Activated effector memory CD4-positive, alpha-beta T cell treated with Interleukin-2 at 50 U/mL for 16 hours (primary cell): ENCODE results near the gene AMDHD2.

ENCODE experiments used
- DNase-seq: peaks from one replicate; pipeline ENCODE4 v3.0.0-alpha.2; 2020

AMDHD2 gene

DNA sequence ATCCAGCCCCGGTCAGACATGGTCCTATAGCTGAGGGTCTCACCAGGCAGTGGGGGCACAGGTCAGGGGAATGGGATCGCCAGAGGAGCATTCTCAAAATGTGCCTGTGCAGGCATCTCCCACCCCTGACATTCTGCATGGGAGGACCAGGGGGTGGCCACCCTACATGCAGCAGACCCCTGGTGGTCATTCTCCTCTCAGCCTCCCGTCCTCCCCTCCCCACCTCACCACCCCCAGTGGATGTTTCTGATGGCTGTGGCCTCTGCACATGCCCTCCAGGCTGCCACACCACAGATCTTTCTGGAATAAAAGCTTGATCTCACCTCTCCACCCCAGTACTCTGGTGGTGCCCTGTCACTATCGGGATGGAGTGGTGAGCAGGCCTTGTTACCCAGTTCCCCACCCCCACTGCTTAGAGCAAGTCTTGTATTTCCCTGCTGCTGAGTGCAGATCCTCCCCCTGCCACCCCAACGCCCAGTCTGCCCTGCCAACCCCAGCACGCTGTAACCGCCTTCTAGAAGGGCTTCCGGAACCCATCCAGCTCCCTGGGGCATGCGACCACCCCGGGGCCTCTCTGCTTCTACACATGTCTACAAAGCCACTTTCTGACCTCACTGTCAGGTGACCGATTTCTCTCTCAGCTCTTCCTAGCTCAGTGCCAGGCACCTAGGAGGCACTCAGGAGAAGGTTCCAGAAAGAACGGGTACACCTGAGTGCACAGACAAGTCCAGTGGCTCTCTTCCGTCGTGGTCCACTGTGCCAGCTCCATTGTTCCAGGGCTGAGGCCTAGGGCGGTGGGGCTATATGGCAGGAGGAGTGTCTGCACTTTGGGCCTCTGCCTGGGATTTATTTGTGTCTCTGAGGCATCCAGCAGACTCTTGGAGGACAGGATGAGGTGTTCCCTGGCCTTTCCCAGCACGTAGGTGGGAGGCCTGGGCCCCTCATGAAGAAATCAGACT is 36.0 kb upstream of the AMDHD2 start:
- DNase-seq, result no peak

DNA sequence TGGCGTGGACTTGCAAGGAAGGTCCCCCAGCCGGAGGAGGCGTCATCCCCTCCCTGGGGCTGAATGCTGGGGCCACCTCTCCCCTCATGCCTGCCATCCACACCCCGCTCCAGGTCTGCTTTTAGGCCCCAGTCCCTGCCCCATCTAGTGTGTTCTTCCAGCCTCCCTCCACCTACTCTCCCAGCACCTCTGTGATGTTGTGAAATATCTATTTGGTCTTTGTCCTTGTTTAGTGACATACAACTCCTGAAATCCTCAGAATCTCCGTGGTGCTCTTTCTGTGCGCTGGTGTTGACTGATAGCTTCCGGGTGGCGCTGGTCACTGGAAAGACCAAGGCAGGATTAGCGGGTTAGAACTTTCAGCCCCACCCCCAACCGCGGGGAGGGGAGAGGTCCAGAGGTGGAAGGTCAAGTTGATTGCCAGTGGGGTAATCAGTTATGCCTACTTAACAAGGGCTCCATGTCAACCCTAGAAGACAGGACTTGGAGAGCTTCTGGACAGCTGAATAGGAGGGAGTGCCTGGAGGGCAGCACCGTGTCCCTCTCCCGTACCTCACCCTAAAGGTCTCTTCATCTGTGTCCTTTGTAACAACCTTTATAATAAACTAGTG is 35.2 kb upstream of the AMDHD2 start:
- DNase-seq, result no peak

DNA sequence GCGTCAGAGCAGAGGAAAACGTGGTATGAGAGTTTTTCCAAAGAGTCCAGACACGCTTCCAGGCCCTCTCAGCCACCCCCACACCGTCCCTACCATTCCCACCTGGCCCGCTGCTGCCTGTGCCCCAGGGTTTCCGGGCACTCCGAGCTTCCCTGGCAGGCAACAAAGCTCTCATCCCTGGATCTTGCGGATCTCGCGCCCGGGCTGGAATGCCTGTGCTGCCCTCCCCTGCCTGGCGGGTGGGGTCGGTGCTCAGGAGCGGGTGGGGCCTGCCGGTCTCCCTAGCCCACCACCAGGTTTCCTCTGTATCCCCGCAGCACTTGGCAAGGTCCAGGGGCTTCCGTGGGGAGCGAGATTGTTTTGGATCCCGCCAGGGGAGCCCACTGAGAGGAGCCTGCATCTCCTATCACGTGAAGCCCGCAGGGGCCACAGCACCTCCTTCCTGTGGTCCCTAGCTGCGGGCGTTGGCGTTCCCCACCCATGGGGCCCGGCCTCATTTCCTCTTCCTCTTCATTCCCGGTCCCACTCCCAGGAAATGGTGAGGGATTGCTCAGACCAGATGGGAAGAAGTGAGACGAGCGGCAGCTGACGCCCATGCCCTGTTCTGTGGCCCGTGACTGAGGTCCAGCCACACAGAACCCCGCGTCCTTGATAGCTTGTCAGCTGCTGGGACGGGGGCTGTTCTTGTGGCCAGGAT is 34.2 kb upstream of the AMDHD2 start:
- DNase-seq, result no peak

DNA sequence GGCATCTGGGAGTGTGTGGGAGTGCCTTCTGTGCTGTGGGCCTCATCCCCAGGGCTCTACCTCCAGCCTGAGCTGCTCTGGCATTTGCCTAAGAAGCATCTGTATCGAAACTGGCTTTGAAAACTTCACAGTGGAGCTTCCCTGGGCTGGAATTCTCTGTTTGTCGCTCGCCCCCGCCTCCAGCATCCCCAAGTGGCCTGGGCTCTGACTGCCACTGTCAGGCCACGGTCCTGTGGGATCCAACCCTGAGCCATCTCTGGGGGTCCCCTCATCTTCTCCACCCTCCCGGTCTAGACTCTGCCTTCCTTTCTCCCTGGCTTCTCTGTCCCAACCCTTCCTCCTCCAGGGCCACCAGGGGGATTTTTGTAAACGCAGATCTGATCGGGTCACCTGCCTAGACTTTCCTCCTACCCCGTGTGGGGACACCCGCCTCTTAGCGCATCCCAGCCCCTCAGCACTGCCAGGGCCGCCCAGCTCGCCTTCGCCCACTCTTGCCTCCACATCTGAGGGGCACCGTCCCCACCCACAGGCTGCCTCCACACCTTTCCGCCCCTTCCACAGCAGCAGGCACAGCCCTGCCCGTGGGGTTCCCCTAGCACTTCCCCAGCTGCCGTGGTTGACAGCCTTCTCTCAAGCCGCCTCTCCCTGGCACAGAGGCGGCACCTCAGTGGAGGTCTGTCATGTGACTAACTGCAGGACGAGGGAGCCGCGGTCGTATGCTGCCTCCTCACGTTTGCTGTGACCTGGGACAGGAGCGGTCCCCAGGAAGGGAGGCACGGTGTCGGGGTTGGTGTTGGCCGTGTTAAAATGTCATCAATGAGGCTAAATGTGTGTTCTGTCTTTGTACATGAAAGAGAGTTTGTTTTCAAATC is 33.3 kb upstream of the AMDHD2 start:
- DNase-seq, result peak; percentile 68

DNA sequence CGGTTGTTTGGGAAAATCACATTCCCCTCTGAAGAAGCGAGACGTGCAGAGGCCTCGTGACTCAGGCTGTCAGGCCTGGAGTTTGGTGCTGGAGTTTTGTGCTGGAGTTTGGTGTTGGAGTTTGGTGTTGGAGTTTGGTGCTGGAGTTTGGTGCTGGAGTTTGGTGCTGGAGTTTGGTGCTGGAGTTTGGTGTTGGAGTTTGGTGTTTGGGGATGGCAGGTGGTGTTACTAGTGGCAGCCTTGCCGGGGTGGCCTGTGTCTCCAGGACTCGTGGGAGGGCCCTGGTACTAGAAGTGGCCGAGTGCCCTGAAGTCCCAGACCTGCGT is 32.7 kb upstream of the AMDHD2 start:
- DNase-seq, result no peak

DNA sequence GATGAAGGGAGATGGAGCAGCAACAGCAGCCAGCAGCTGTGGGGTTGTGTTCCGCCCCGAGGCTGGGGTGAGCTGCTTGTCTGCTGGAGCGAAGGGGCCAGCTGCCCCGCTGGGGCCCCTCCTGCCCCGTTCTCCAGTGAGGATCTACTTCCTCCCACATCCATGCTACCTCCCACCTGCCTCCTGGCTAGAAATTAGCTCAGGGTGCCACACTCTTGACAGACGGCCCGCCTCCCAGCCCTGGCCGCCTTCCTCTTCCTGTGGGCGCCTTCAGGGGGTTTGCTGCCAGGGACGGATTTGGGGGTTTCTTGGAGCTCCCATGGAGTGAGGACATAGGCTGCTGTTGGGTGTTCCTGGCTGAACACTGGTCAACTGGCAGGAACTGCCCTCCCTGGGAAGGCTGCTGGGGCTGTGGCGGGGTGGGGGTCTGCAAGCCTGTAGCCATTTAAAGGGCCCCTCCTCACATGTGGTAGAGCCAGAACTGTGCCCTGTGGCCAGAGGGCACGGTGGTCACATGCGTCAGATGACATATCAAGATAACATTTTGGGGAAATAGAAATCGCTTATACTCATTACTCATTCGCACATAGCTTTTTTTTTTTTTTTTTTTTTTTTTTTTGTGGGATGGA is 32.2 kb upstream of the AMDHD2 start:
- DNase-seq, result no peak

DNA sequence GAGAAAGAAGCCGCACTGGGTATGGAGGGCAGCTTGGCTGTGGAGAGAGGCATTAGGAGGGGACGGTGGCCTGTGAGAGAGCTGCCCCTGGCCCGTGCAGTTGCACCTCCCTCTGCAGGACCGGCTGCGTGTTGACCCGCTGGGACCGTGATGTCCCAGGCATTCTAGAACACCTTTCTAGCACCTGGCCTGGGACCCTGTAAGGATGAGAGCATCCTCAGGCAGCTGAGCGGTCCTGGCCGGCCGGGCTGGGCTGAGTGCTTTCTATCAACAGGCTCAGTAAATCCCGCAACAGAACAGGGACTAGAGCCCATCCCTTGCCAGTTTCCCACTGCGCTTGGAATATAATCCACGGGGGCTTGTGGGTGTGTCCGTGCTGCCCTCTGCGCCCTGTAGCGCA is 30.6 kb upstream of the AMDHD2 start:
- DNase-seq, result no peak

DNA sequence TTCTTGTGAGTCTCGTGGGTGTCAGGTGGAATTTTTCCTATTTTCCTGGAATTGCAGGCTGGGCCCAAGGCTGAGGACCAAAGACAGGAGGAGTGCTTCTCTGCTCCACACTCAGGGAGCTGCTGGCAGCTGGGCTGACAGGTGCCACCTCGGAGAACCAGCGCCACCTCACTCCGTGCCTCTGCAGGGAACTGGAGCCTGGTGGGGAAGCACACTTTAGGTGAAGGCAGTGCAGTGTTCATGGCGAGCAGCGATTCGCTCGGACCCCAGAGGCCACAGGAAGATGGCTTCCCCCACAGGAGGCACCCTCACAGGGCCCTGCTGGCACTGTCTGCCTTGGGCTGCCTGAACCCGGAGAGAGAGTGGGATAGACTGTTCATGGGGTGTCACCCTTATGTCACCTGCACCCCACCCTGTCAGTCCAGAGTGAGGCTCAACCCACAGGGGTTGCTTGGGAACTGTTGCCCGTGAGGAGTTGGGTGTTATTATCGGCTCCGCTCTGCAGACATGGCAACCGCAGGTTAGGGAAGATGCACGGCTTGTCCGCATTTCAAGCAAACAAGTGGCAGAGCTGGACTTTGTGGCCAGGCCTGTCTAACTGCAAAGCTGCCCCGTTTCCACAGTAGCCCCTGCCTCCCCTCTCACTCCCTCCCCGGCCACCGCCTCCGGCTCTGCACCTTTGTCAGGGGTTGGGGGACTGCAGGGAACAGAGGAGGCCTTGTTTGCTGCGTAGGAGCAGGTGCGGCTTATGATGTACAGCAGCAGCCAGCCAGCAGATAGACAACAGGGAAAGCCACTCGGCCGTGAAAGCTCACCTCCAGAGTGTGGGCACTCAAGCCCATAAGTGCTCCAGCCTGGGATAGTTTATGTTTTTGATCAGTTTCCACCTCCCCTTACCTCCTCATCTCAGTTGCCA is 29.7 kb upstream of the AMDHD2 start:
- DNase-seq, result no peak

DNA sequence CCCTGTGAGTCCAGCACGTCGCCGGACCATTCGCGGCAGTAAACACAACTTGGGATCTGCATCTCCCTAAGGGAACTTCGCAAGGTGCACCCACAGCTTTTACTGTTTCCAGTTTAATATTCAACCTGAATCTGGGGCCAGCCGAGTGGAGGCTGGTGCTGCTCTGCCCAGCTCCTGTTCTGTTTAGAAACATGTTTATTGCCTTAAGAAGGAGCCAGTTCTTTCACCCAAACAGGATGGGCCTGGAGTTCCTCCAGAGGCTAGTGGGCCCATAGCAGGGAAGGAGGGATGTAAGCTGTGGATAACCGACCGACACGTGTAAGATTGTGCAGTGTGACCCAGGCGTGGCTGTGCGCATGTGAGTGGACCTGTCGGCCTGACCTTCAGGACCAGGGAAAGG is 27.9 kb upstream of the AMDHD2 start:
- DNase-seq, result no peak

DNA sequence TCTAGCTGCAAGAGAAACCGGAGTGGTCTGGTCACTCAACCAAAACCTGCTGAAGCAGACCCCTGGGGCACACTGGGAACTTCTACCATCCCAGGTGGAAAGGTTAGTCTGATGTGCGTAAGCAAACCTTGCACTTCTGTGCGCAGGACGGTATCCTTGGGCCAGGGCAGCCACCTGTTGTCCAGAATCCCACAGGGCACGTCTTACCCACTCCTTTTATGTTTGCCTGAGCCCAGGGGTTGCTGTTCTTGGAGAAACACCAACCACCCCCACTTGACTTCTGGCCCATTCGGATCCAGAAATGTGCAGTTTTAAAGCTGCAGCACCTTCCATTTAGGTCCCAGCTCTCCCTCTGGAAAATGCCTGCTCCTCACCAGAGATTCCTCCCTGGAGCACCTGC is 26.6 kb upstream of the AMDHD2 start:
- no peak for DNase-seq

DNA sequence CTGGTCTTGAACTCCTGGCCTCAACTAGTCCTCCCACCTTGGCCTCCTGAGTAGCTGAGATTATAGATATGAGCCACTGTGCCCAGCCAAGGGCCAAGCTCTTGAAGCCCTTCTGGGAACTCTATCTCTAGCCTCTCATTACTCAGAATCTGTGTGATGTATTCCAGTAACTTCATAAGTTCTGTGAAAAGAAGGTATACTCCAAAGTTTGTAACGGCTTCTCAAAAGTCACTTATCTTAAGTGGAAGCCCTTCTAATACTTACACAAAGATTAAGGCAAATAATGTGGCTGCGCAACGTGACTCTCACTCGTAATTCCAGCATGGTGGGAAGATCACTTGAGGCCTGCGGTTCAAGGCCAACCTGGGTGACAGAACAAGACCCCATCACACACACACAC is 25.6 kb upstream of the AMDHD2 start:
- DNase-seq, result no peak

DNA sequence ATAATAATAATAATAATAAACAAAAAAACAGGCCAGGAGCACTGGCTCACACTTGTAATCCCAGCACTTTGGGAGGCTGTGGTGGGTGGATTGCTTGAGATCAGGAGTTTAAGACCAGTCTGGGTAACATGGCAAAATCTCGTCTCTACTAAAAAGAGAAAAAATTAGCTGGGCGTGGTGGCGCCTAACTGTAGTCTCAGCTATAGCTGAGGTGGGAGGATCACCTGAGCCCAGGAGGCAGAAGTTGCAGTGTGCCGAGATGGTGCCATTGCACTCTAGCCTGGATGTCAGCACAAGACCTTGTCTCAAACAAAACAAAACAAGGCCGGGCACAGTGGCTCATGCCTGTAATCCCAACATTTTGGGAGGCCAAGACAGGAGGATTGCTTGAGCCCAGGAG is 25.1 kb upstream of the AMDHD2 start:
- no peak for DNase-seq

DNA sequence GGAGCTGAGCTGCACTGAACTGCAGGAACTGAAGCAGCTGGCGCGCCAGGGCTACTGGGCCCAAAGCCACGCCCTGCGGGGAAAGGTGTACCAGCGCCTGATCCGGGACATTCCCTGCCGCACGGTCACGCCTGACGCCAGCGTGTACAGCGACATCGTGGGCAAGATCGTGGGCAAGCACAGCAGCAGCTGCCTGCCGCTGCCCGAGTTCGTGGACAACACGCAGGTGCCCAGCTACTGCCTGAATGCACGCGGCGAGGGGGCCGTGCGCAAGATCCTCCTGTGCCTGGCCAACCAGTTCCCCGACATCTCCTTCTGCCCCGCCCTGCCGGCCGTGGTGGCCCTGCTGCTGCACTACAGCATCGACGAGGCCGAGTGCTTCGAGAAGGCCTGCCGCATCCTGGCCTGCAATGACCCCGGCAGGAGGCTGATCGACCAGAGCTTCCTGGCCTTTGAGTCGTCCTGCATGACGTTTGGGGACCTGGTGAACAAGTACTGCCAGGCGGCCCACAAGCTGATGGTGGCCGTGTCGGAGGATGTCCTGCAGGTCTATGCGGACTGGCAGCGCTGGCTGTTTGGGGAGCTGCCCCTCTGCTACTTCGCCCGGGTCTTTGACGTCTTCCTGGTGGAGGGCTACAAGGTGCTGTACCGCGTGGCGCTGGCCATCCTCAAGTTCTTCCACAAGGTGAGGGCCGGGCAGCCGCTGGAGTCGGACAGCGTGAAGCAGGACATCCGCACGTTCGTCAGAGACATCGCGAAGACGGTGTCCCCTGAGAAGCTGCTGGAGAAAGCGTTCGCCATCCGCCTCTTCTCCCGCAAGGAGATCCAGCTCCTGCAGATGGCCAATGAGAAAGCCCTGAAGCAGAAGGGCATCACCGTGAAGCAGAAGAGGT is 23.7 kb upstream of the AMDHD2 start:
- DNase-seq, result no peak

DNA sequence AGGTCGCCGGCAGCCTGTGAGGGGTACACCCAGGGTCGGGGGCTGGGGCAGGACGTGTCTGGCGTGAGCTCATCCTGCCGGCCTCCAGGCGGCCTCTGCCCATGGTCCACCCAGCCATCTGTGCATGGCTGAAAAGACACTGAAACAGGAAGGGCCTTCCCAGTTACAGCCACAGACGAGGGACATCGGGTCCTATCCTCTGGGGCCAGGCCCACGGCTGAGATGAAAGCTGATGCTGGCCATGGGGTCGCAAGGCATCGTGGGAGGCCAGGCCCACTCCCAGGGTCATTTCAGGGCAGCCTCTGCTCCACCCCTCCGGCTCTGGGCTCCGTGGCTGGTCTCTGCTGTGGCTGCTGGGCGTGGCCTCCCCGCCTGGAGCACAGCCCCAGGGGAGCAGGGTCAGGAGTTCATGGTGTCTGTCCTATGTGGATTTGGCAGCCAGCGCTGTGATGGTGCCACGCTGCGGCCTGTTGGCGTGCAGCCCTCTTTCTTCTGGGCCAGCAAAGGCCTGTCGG is 23.0 kb upstream of the AMDHD2 start:
- no peak for DNase-seq

DNA sequence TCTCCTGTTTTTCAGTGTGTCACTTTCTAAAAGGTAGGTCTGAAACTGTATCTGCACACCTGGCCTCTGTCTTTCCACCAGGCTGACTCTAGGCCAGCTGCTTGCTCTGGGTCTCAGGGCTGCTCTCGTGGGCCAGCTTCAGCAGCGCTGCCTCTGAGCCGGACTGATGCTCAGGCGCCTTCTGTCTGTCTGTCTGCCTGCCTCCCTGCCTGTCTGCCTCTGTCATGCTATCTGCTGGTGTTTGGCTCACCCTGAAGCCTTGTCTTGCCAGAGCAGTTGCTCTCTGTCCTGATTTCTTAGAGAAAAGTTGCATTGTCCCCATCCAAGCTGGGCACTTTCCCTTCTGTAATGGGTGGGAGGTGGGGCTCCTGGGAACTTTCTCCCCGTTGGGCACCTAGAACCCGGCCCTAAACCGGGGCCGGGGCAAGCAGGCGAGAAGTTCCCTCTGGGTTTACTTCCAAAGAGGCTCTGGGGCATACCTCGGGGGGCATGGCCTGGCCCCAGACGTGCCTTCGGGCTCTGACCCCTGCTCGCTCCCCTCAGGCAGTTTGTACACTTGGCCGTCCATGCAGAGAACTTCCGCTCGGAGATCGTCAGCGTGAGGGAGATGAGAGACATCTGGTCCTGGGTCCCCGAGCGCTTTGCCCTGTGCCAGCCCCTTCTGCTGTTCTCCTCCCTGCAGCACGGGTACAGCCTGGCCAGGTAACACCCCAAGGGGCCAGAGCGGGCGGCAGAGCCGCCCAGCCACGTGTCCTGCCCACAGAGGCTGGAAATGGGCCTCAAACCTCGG is 22.3 kb upstream of the AMDHD2 start:
- no peak for DNase-seq

DNA sequence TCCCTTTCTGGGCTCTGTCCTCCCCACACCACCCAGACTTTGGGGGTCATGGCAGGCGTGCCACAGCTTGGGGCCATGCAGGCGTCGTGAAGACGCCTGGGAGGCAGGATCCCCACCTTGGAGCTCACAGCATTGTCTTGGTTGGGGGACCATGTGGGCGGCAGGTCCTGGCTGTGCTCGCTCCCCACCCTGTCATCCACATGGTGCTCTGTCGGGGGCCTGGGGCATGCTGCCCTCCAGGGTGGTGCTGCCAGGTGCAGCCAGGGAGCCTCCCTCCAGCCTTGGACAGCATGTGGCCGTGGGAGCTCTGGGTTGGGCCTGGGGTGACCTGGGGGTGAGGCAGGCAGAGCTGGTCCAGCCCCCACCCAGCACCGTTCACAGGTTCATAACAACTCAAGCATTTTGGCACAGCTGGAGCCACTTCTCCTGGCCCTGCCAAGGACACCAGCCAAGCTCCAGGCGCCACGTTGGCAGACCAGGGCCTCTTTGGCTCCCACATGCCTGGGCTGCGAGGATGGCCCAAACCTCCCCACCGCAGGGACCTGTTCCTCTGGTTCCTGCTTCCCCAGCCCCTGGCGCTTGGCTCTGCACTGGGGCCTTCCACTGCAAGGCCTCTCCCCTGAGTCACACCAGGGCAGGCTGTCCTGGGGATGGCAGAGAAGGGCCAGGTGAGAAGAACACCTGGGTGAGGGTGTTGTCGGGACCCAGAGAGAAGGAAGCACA is 21.5 kb upstream of the AMDHD2 start:
- no peak for DNase-seq

DNA sequence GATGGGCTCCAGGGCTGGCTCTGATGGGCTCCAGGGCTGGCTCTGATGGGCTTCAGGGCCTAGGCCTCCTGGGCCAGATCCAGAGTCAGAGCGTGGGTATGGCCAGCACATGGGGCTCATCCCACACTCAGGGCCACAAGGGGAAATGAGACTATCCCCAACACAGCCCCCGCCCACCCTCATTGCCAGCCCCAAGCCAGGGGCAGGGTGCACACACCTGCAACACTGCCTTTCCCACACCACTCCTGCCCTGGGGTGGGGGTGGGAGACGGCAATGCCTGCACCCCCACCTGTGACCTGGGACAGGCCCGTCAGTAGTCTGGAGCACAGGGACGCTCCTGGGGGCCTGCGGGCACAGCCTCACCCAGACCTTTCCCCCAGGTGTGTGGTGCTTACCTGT is 20.7 kb upstream of the AMDHD2 start:
- DNase-seq, result no peak

DNA sequence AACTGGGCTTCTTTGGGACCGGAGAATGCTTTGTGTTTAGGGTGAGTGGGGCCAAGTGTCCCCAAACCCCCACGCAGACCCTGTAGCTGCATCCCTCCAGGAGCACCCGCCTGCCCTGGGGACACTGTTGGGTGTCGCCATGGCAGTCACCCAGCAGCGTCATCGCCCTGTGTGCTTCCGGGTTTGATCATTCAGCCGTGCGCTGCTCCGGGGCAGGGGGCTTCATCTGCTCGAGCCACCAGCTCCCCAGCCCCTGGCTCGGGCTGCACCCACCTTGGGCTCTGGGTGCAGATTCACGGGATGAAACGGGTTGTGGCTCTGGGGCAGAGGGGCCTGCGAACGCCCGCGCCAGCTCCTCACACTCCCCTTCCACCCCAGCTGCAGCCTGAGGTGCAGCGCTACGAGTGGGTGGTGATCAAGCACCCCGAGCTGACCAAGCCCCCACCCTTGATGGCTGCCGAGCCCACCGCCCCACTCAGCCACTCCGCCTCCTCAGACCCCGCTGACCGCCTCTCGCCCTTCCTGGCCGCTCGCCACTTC is 20.2 kb upstream of the AMDHD2 start:
- no peak for DNase-seq
